Measurements from ENCODE around the gene GRB10. TPM values are rescaled to one million over a fixed set of nuclear protein-coding genes. Genes with fewer than 3 reads are reported as not detected.

The GRB10 gene
- total and polyA plus RNA-seq, 2 of the 8 experiments (the other 6 are each of a cell fraction or from before 2014, with no cell fraction given), result 35.7 to 97.0 TPM

GRCh38 chr7:50721661-50722259 lies 60.9 kb downstream of the GRB10 start:
- Histone ChIP-seq H2BK12ac (ENCODE audit: low read depth, low read length) (no peak overlapping the region), H2BK15ac (ENCODE audit: low read length) (no peak overlapping the region), H3K36me3 (ENCODE audit: control insufficient read depth in 2 of 4, insufficient read depth in 4 of 4, low read length in 3 of 4) (peaks cover 0 to 3% (median 0%) of the 10 kb centered on the region in 4 experiments; a peak in 1 of 8 replicates), H4K8ac (ENCODE audit: extremely low read depth, insufficient read depth, low read length) (no peak overlapping the region), H3K9me3 (ENCODE audit: insufficient read depth in 2 of 2, low read depth in 1 of 2, low read length in 1 of 2) (no peaks in the 10 kb centered on the region), H3K56ac (replicated peaks; ENCODE audit: insufficient read length, low read depth, low read length) (no peak overlapping the region), H2BK20ac (ENCODE audit: low read length) (no peak overlapping the region), H2AFZ (ENCODE audit: low read length) (no peak overlapping the region), H3K27ac (ENCODE audit: low read depth, low read length) (no peak overlapping the region), H2BK120ac (replicated peaks; ENCODE audit: low read depth, low read length) (no peak overlapping the region), H3K18ac (ENCODE audit: extremely low read depth, low read length) (no peak overlapping the region), H4K20me1 (replicated peaks in 1 of 2; ENCODE audit: control insufficient read depth in 1 of 2, insufficient read depth in 2 of 2, low read length in 2 of 2) (peaks cover 0 to 9% of the 10 kb centered on the region in 2 experiments), H3K79me2 (ENCODE audit: control insufficient read depth in 1 of 2, insufficient read depth in 2 of 2, low read length in 2 of 2) (peaks cover 0 to 82% of the 10 kb centered on the region in 2 experiments; a peak in 3 of 4 replicates), H3K23ac (ENCODE audit: insufficient read length) (no peak overlapping the region), H3K4me1 (replicated peaks in 1 of 4; ENCODE audit: control insufficient read depth in 3 of 4, insufficient read depth in 4 of 4, low read length in 3 of 4) (peaks cover 2 to 3% (median 2%) of the 10 kb centered on the region in 4 experiments; a peak in 3 of 7 replicates), H2AK5ac (ENCODE audit: low read depth, low read length) (no peak overlapping the region; the same call in 1 of the 2 replicates), H3K27me3 (replicated peaks in 1 of 4; ENCODE audit: control insufficient read depth in 3 of 4, extremely low read depth in 1 of 4, insufficient read depth in 3 of 4, low read length in 3 of 4) (no peaks in the 10 kb centered on the region), H3K23me2 (ENCODE audit: low read depth, low read length) (no peaks in the 10 kb centered on the region), H3K4me2 (ENCODE audit: insufficient read depth in 1 of 2, low read depth in 2 of 2, low read length in 2 of 2) (no peak overlapping the region), H3K79me1 (ENCODE audit: low read depth, low read length) (peaks cover 37% of the 10 kb centered on the region), H3K4ac (replicated peaks; ENCODE audit: insufficient read length, low read depth, low read length) (no peak overlapping the region), H4K5ac (ENCODE audit: insufficient read length, low read depth, low read length) (no peak overlapping the region), H4K91ac (replicated peaks; ENCODE audit: insufficient read length, low read length) (no peak overlapping the region), H3K4me3 (ENCODE audit: extremely low read depth in 1 of 4, insufficient read depth in 2 of 4, low read depth in 3 of 4, low read length in 4 of 4) (no peak overlapping the region), H3K14ac (ENCODE audit: insufficient read length) (no peak overlapping the region), H3K9ac (replicated peaks in 1 of 4; ENCODE audit: extremely low read depth in 1 of 4, low read depth in 3 of 4, low read length in 3 of 4) (no peak overlapping the region), H2BK5ac (ENCODE audit: low read depth, low read length) (peak overlapping the region; percentile 29; the same call in 1 of the 2 replicates)
- ChIA-PET POLR2A (ENCODE audit: partially characterized antibody) (interaction anchor here (1.1 kb wide), 1 partner anchor 10 kb away, joined by 3 read pairs; no protein-coding TSS in a partner anchor), CTCF (ENCODE audit: partially characterized antibody) (interaction anchor here (0.7 to 1.4 kb wide), 3 partner anchors 8 to 286 kb away, joined by 3 to 5 read pairs (median 3); no protein-coding TSS in a partner anchor)
- no peak for DNase-seq (ENCODE audit: low read depth in 1 of 2, low spot score in 2 of 2)
- FAIRE-seq, result no peak
- TF ChIP-seq CBX8 (IDR thresholded peaks at IDR 0.05; ENCODE audit: borderline replicate concordance, low read depth, low read length), result no peak
- 0 out of 2 replicates have a peak, but pooled peaks have one; percentile 21 for TF ChIP-seq TEAD4 (IDR thresholded peaks at IDR 0.05; ENCODE audit: low read depth, low read length)
- TF ChIP-seq CHD2 (IDR thresholded peaks at IDR 0.05; ENCODE audit: low read length), result no peak
- 0 out of 2 replicates have a peak, but pooled peaks have one; percentile 19 for TF ChIP-seq POLR2AphosphoS5 (IDR thresholded peaks at IDR 0.05; ENCODE audit: low read depth, low read length)
- no peak for TF ChIP-seq HDAC2 (IDR thresholded peaks at IDR 0.05; ENCODE audit: borderline replicate concordance in 1 of 2, low read depth in 2 of 2, low read length in 2 of 2)
- TF ChIP-seq SUZ12 (IDR thresholded peaks at IDR 0.05; ENCODE audit: low read length), result no peak
- no peak for TF ChIP-seq GABPA (IDR thresholded peaks at IDR 0.05; ENCODE audit: borderline replicate concordance, insufficient read depth, low read length)
- 87% methylated on average over 10 of the region's 10 CpGs; no CpG with 5 or more reads in 1 of the 2 experiments for WGBS, 2 experiments (ENCODE audit: extremely low coverage in 1 of 2, insufficient coverage in 1 of 2, insufficient read length in 1 of 2, insufficient replicate concordance in 2 of 2, low coverage in 1 of 2, low lambda C conversion rate in 2 of 2, missing lambda C conversion rate in 1 of 2)

Data from H1 (cell line).